ENCODE measurements around the gene TMPRSS11D. TPM values are rescaled to one million over a fixed set of nuclear protein-coding genes. Genes with fewer than 3 reads are reported as not detected.

Gene TMPRSS11D
- total RNA-seq, 1 experiment from 2014 or later, result not detected

- no peaks in the 10 kb centered on the region for H3K79me2 ChIP-seq (ENCODE audit: insufficient read depth, low read length)
- H4K20me1 ChIP-seq (ENCODE audit: insufficient read depth), result no peaks in the 10 kb centered on the region
- H3K9me3 ChIP-seq (ENCODE audit: control insufficient read depth in 1 of 2, insufficient read depth in 1 of 2, low read depth in 1 of 2, low read length in 2 of 2), result no peaks in the 10 kb centered on the region
- ATAC-seq, result no peak
- no peak overlapping the region for H3K27ac ChIP-seq (ENCODE audit: low read depth, low read length)
- DNase-seq (ENCODE audit: low read depth, low spot score), result no peak
- BruUV-seq (replicated peaks), result no TSS peak
- intact Hi-C loops (cut with micrococcal nuclease), result no loop called here
- no peaks in the 10 kb centered on the region for H3K36me3 ChIP-seq (ENCODE audit: control insufficient read depth in 1 of 2, insufficient read depth in 2 of 2, low read length in 2 of 2)
- ChIA-PET CTCF (interaction anchor here (1.4 kb wide), 1 partner anchor 115 kb away, joined by 4 read pairs; no protein-coding TSS in a partner anchor), POLR2A (no interaction called here), RAD21 (ENCODE audit: low non-redundant PET in 1 of 2, low total read pairs in 2 of 2, uncharacterized antibody in 2 of 2, unreplicated experiment in 2 of 2) (no interaction called here)
- no peaks in the 10 kb centered on the region for H3K27me3 ChIP-seq (ENCODE audit: insufficient read depth, low read length)
- H3K4me1 ChIP-seq (ENCODE audit: control insufficient read depth in 1 of 2, insufficient read depth in 2 of 2, low read length in 2 of 2), result no peaks in the 10 kb centered on the region
- TF ChIP-seq SP1 (IDR thresholded peaks at IDR 0.05; ENCODE audit: low read depth) (no peak), JUND (IDR thresholded peaks at IDR 0.05) (no peak), EZH2phosphoT487 (IDR thresholded peaks at IDR 0.05; ENCODE audit: borderline replicate concordance) (no peak), ELF1 (IDR thresholded peaks at IDR 0.05; ENCODE audit: borderline replicate concordance, low read depth) (no peak), MAX (IDR thresholded peaks at IDR 0.05) (no peak), POLR2AphosphoS5 (IDR thresholded peaks at IDR 0.05; ENCODE audit: low read depth, low read length) (no peak)
- TF ChIP-seq, protein P1, sequence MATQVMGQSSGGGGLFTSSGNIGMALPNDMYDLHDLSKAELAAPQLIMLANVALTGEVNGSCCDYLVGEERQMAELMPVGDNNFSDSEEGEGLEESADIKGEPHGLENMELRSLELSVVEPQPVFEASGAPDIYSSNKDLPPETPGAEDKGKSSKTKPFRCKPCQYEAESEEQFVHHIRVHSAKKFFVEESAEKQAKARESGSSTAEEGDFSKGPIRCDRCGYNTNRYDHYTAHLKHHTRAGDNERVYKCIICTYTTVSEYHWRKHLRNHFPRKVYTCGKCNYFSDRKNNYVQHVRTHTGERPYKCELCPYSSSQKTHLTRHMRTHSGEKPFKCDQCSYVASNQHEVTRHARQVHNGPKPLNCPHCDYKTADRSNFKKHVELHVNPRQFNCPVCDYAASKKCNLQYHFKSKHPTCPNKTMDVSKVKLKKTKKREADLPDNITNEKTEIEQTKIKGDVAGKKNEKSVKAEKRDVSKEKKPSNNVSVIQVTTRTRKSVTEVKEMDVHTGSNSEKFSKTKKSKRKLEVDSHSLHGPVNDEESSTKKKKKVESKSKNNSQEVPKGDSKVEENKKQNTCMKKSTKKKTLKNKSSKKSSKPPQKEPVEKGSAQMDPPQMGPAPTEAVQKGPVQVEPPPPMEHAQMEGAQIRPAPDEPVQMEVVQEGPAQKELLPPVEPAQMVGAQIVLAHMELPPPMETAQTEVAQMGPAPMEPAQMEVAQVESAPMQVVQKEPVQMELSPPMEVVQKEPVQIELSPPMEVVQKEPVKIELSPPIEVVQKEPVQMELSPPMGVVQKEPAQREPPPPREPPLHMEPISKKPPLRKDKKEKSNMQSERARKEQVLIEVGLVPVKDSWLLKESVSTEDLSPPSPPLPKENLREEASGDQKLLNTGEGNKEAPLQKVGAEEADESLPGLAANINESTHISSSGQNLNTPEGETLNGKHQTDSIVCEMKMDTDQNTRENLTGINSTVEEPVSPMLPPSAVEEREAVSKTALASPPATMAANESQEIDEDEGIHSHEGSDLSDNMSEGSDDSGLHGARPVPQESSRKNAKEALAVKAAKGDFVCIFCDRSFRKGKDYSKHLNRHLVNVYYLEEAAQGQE (IDR thresholded peaks at IDR 0.05; ENCODE audit: low read depth), result no peak
- no peak overlapping the region for H3K9ac ChIP-seq (ENCODE audit: low read length)
- H3K4me2 ChIP-seq (ENCODE audit: low read length), result no peak overlapping the region
- H2AFZ ChIP-seq (ENCODE audit: low read depth, low read length, poor library complexity, severe bottlenecking), result no peak overlapping the region
- no peak overlapping the region for H3K4me3 ChIP-seq (replicated peaks in 1 of 2; ENCODE audit: low read depth in 1 of 2, low read length in 2 of 2)
- no peaks in the 10 kb centered on the region; the same call in 1 of the 2 replicates for H3K9me2 ChIP-seq (ENCODE audit: insufficient read depth)
These were observed 22.3 kb downstream of the TMPRSS11D start for GRCh38 chr4:67861513-67861912.
